ENCODE results near the gene MTMR2.

DNA sequence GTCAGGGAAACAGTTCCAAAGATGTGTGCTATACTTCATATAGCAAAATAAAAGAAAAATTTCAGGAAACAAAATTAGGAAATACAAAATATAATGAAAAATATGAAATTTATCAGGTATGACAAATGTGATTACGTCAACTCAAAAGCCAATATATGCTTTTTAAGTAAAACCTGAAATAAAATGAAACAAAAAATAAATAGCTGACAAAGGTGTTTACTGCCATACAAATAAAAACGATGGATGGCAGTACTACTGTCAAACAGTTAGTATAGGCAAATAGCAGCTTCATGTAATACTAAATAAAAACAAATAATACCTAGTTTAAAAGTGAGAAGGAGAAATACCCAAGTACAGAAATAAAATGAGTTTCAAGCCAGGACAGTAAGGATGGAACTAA, 119.9 kb downstream of the MTMR2 start:
- TF ChIP-seq, protein P1, sequence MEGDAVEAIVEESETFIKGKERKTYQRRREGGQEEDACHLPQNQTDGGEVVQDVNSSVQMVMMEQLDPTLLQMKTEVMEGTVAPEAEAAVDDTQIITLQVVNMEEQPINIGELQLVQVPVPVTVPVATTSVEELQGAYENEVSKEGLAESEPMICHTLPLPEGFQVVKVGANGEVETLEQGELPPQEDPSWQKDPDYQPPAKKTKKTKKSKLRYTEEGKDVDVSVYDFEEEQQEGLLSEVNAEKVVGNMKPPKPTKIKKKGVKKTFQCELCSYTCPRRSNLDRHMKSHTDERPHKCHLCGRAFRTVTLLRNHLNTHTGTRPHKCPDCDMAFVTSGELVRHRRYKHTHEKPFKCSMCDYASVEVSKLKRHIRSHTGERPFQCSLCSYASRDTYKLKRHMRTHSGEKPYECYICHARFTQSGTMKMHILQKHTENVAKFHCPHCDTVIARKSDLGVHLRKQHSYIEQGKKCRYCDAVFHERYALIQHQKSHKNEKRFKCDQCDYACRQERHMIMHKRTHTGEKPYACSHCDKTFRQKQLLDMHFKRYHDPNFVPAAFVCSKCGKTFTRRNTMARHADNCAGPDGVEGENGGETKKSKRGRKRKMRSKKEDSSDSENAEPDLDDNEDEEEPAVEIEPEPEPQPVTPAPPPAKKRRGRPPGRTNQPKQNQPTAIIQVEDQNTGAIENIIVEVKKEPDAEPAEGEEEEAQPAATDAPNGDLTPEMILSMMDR (IDR thresholded peaks at IDR 0.05; ENCODE audit: insufficient read depth, low read length) = no peak
- no peak for TF ChIP-seq POLR2AphosphoS5 (IDR thresholded peaks at IDR 0.05; ENCODE audit: low read depth)
- TF ChIP-seq GABPA (IDR thresholded peaks at IDR 0.05; ENCODE audit: low read depth) = no peak
- TF ChIP-seq, protein P2, sequence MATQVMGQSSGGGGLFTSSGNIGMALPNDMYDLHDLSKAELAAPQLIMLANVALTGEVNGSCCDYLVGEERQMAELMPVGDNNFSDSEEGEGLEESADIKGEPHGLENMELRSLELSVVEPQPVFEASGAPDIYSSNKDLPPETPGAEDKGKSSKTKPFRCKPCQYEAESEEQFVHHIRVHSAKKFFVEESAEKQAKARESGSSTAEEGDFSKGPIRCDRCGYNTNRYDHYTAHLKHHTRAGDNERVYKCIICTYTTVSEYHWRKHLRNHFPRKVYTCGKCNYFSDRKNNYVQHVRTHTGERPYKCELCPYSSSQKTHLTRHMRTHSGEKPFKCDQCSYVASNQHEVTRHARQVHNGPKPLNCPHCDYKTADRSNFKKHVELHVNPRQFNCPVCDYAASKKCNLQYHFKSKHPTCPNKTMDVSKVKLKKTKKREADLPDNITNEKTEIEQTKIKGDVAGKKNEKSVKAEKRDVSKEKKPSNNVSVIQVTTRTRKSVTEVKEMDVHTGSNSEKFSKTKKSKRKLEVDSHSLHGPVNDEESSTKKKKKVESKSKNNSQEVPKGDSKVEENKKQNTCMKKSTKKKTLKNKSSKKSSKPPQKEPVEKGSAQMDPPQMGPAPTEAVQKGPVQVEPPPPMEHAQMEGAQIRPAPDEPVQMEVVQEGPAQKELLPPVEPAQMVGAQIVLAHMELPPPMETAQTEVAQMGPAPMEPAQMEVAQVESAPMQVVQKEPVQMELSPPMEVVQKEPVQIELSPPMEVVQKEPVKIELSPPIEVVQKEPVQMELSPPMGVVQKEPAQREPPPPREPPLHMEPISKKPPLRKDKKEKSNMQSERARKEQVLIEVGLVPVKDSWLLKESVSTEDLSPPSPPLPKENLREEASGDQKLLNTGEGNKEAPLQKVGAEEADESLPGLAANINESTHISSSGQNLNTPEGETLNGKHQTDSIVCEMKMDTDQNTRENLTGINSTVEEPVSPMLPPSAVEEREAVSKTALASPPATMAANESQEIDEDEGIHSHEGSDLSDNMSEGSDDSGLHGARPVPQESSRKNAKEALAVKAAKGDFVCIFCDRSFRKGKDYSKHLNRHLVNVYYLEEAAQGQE (IDR thresholded peaks at IDR 0.05; ENCODE audit: insufficient replicate concordance, low read depth) = no peak
- TF ChIP-seq SPI1 (IDR thresholded peaks at IDR 0.05; ENCODE audit: borderline replicate concordance, low read depth) = no peak
